Measurements from ENCODE around the gene SYT1.

SYT1 gene

GRCh38 chr12:78898416-78898815, 33.8 kb downstream of the SYT1 start:
- peak; percentile 8 to 52 (median 21) for DNase-seq

GRCh38 chr12:78914859-78915331, 50.3 kb downstream of the SYT1 start:
- peak in 1 of 3 experiments; percentile 28 for DNase-seq

- no peak for DNase-seq
Observed at GRCh38 chr12:78916845-78917480, 52.4 kb downstream of the SYT1 start.

GRCh38 chr12:78917513-78917912, 52.9 kb downstream of the SYT1 start:
- DNase-seq: no peak

- no peak for DNase-seq
Observed at GRCh38 chr12:78918268-78918667, 53.7 kb downstream of the SYT1 start.

GRCh38 chr12:78928200-78929074, 63.9 kb downstream of the SYT1 start:
- peak in 1 of 3 experiments; percentile 23 for DNase-seq

- no peak for DNase-seq
Observed at GRCh38 chr12:78929075-78929418, 64.5 kb downstream of the SYT1 start.

- peak in 1 of 3 experiments; percentile 39 for DNase-seq
Observed at GRCh38 chr12:78931466-78931990, 67.0 kb downstream of the SYT1 start.

- no peak for DNase-seq
Observed at GRCh38 chr12:78933014-78933413, 68.4 kb downstream of the SYT1 start.

GRCh38 chr12:78938341-78939084, 73.9 kb downstream of the SYT1 start:
- DNase-seq: peak; percentile 76 to 98 (median 78)

GRCh38 chr12:78949532-78949931, 85.0 kb downstream of the SYT1 start:
- DNase-seq: no peak

- DNase-seq: peak; percentile 84 to 95 (median 91)
Observed at GRCh38 chr12:78951803-78952551, 87.4 kb downstream of the SYT1 start.

GRCh38 chr12:78952552-78952929, 88.0 kb downstream of the SYT1 start:
- DNase-seq: no peak

- no peak for DNase-seq
Observed at GRCh38 chr12:78958941-78959340, 94.4 kb downstream of the SYT1 start.

- DNase-seq: no peak
Observed at GRCh38 chr12:78959556-78959955, 95.0 kb downstream of the SYT1 start.

- no peak for DNase-seq
Observed at GRCh38 chr12:78961171-78961570, 96.6 kb downstream of the SYT1 start.

GRCh38 chr12:78963439-78964227, 99.1 kb downstream of the SYT1 start:
- DNase-seq: no peak

- DNase-seq: no peak
Observed at GRCh38 chr12:78964521-78964920, 99.9 kb downstream of the SYT1 start.

GRCh38 chr12:78966062-78966461, 101.5 kb downstream of the SYT1 start:
- no peak for DNase-seq

- DNase-seq: peak in 1 of 3 experiments; percentile 56
Observed at GRCh38 chr12:78966926-78967325, 102.4 kb downstream of the SYT1 start.

- DNase-seq: no peak
Observed at GRCh38 chr12:78968226-78968625, 103.7 kb downstream of the SYT1 start.

- no peak for DNase-seq
Observed at GRCh38 chr12:78970041-78970440, 105.5 kb downstream of the SYT1 start.
